Heart right ventricle (tissue), 16 donors: ENCODE results near the gene CDC42EP2. TPM values are rescaled to one million over a fixed set of nuclear protein-coding genes. Genes with fewer than 3 reads are reported as not detected.
A peak's percentile ranks its signal among the peaks of the same experiment; 100 is the strongest.

Source experiments
- ATAC-seq, 8 donors: fragments of 200-7000 bp; cut with Tn5 transposase; one replicate each; pipeline ENCODE4 v1.9.1; 2020; ENCODE audit warnings: mild to moderate bottlenecking in 8 of 8, moderate library complexity in 8 of 8, moderate number of reproducible peaks in 1 of 8
- DNase-seq, 2 donors: peaks; one replicate each; pipeline ENCODE4 v3.0.0-alpha.2; 2020
- H3K27ac ChIP-seq, 10 donors: fragments of 200-600 bp; sonication (generic) in 2 of 10; one replicate each; pipeline versions ENCODE4 v1.5.0 to v1.8.0; 2020 to 2022; ENCODE audit warnings: mild to moderate bottlenecking in 3 of 10
- H3K27me3 ChIP-seq, 7 donors: fragments of 200-600 bp; one replicate each; pipeline ENCODE4 v1.8.0; 2021 to 2022; ENCODE audit warnings: mild to moderate bottlenecking in 2 of 7
- H3K36me3 ChIP-seq, 9 donors: fragments of 200-600 bp; sonication (generic) in 1 of 9; one replicate each; pipeline versions ENCODE4 v1.5.0 to v1.8.0; 2020 to 2022; ENCODE audit warnings: mild to moderate bottlenecking in 2 of 9
- H3K4me1 ChIP-seq, 9 donors: fragments of 200-600 bp; sonication (generic) in 1 of 9; one replicate each; pipeline versions ENCODE4 v1.5.0 to v1.8.0; 2020 to 2022; ENCODE audit warnings: mild to moderate bottlenecking in 4 of 9
- H3K4me3 ChIP-seq, 10 donors: fragments of 200-600 bp; sonication (generic) in 2 of 10; one replicate each; pipeline versions ENCODE4 v1.5.0 to v1.8.0; 2020 to 2022; ENCODE audit warnings: mild to moderate bottlenecking in 7 of 10, moderate library complexity in 2 of 10
- H3K9me3 ChIP-seq, 11 donors: fragments of 200-600 bp in 10 of 11; sonication (generic) in 2 of 11; one replicate each; pipeline versions ENCODE4 v1.5.0 to v1.8.0; 2013 to 2022; ENCODE audit warnings: mild to moderate bottlenecking in 2 of 11, control low read depth in 1 of 11, moderate library complexity in 1 of 11
- WGBS, 2 donors: extraction: QIAGEN DNeasy Blood & Tissue Kit; methylation state at CpG; one replicate each; pipeline ENCODE4 v1.1.7; 2013; ENCODE audit warnings: inconsistent platforms in 1 of 2; 5-methylcytosine and 5-hydroxymethylcytosine counted together
- intact Hi-C, 10 donors: fragments of 100-400 bp; cut with DNase I; formaldehyde crosslinking; loops; one replicate each; pipeline versions ENCODE4 v1.11.1 to v1.14.2; 2022
- polyA plus RNA-seq, 2 donors: library from polyadenylated mRNA; stranded (reverse); fragments of 200-250 nt; gene quantifications; one replicate each; pipeline ENCODE4 v1.2.3, GENCODE V29; 2013
- total RNA-seq, 10 donors: library from RNA; stranded (reverse); fragmentation: NEBNext Ultra II Directional in 3 of 10; extraction: Animal tissue kit (Norgen Biotek cat#: 25700) in 3 of 10; gene quantifications; one replicate each; pipeline versions ENCODE4 v1.2.1 to v1.2.4, GENCODE V29; 2021 to 2023
- TF ChIP-seq, protein P1 (sequence below), 9 donors: fragments of 200-600 bp; sonication (generic) in 2 of 9; IDR thresholded peaks; one replicate each; pipeline versions ENCODE4 v1.5.0 to v1.8.0; 2021 to 2022; ENCODE audit warnings: antibody characterized with exemption in 9 of 9, mild to moderate bottlenecking in 5 of 9, moderate library complexity in 1 of 9
- donor health status: Arrhythmogenic right ventricular cardiomyopathy.
- donor health status: ischemic (EF 13 %, LVEDD 7.1; RV severe dilation, severe dysfunction).
- donor health status: healthy with polysubstance abuse.
- donor health status: DM: no; HTN: yes; CAD: no.
- donor health status: DM: no; HTN: no; CAD: no.
- donor health status: ischemic (EF 25% LVEDD 6.9; RV normal size, moderate dysfunction).
- donor health status: ischemic (EF 25% LVEDD 5.7; RV mildly dilated, moderate dysfunction).
- donor health status: healthy.
- donor health status: DM: yes; HTN: yes; CAD: no.
- donor health status: Ischemic cardiomyopathy.
- donor health status: ischemic (EF 35%, LVEDD 5.7; RV mildly dilated, moderate dysfunction).
- donor health status: nonischemic (EF 11% LVEDD 7.7; RV severe dilation, severe dysfunction).
- donor health status: DM: yes; HTN: yes; CAD: no.
- donor health status: PGD.
- donor health status: ischemic (EF 29% LVEDD 5.4; RV normal size, mild dysfunction).
- donor health status: nonischemic (EF 23%, LVEDD 6.1; RV moderate dilation, normal function).

Gene CDC42EP2
- total and polyA plus RNA-seq, 12 donors, result 3.9 to 21.9 (median 9.9) TPM

GRCh38 chr11:65310736-65311135 lies 3.9 kb upstream of the CDC42EP2 start:
- peaks cover 0 to 10% (median 0%) of the 10 kb centered on the region in 7 donors for H3K27me3 ChIP-seq
- no peaks in the 10 kb centered on the region for H3K9me3 ChIP-seq
- H3K4me1 ChIP-seq, result peaks cover 7 to 73% (median 48%) of the 10 kb centered on the region in 9 donors
- WGBS, 2 donors, result 40 to 43% methylated on average over 6 of the region's 6 CpGs
- ATAC-seq, result no peak
- TF ChIP-seq, protein P1, sequence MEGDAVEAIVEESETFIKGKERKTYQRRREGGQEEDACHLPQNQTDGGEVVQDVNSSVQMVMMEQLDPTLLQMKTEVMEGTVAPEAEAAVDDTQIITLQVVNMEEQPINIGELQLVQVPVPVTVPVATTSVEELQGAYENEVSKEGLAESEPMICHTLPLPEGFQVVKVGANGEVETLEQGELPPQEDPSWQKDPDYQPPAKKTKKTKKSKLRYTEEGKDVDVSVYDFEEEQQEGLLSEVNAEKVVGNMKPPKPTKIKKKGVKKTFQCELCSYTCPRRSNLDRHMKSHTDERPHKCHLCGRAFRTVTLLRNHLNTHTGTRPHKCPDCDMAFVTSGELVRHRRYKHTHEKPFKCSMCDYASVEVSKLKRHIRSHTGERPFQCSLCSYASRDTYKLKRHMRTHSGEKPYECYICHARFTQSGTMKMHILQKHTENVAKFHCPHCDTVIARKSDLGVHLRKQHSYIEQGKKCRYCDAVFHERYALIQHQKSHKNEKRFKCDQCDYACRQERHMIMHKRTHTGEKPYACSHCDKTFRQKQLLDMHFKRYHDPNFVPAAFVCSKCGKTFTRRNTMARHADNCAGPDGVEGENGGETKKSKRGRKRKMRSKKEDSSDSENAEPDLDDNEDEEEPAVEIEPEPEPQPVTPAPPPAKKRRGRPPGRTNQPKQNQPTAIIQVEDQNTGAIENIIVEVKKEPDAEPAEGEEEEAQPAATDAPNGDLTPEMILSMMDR (IDR thresholded peaks at IDR 0.05), result no peak
- peak overlapping the region in 2 of 10 donors; percentile 41 to 59 for H3K27ac ChIP-seq
- intact Hi-C loops, result no loop called here
- DNase-seq, result peak in 1 of 2 donors; percentile 27
- H3K36me3 ChIP-seq, result peaks cover 0 to under 1% (median 0%) of the 10 kb centered on the region in 9 donors
- no peak overlapping the region for H3K4me3 ChIP-seq

DNA sequence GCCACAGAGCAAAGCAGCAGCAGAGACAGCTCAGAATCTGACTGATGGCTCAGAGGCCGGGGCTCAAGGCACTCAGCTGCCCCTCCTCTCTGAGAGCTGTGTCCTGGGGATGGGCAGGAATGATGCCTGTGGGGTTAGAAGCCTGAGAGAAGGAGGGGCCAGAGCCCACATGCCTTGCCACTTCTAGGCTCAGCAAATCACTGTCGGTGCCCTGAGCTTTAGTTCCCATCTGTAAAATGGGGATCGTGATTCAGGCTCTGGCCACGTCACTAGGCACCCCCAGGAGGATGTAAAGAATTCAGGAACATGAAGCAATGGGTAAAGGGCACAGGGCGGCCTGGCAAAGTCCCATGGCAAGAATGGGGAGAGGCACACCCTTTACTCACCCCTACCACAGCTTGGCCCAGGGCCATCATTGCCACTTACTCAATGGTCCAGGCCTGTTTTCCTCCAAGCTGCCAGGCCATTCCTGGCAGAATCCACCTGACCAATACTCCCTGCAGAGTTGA lies 3.4 kb upstream of the CDC42EP2 start:
- H3K27ac ChIP-seq, result peak overlapping the region in 2 of 10 donors; percentile 19 to 41
- peaks cover 0 to 10% (median 0%) of the 10 kb centered on the region in 7 donors for H3K27me3 ChIP-seq
- H3K4me1 ChIP-seq, result peaks cover 7 to 76% (median 49%) of the 10 kb centered on the region in 9 donors
- H3K4me3 ChIP-seq, result no peak overlapping the region
- H3K9me3 ChIP-seq, result no peaks in the 10 kb centered on the region
- TF ChIP-seq, protein P1 (IDR thresholded peaks at IDR 0.05), result no peak
- no peaks in the 10 kb centered on the region for H3K36me3 ChIP-seq
- WGBS, 2 donors, result 80 to 85% methylated on average over 5 of the region's 5 CpGs
- intact Hi-C loops, result no loop called here
- peak in 1 of 8 donors; percentile 0 for ATAC-seq
- DNase-seq, result peak in 1 of 2 donors; percentile 30

DNA sequence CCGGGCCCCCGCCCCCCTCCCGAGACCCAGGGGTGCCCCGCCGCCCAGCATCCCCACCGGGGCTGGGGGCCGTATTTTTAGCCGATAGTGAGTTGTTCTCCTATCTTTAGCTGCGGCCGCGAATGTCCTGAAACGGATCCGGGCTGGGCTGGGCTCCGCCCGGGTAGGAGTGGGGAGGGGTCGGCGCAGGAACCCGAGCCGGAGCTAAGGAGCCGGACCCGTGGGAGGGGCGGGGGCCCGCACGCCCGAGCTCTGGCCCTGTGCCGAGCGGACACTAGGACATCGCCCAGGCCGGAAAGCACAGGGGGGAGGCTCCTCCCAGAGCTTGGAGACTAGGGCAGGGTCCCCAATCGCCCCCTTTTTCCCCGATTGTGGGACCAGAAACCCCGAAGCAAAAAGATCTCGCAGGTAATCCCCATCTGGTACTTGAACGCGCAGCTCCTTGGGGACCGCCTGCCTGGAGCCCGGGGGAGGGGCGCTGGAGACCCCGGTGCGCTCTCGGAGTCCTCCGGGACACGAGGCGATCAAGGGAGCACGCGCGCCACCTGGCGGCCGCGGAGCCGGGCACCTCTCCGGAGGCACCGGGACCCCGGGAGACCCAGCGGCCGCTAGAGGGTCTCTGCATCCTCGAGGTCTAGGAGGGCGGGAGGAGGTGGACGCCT lies 669 bp downstream of the CDC42EP2 start:
- peak overlapping the region; percentile 87 to 99 (median 96) for H3K27ac ChIP-seq
- DNase-seq, result peak; percentile 80 to 89
- intact Hi-C loops, result loop anchor here in 8 of 10 donors (1.0 to 5.0 kb wide), 5 partner anchors 15 to 88 kb away; no protein-coding TSS in a partner anchor

GRCh38 chr11:65315866-65316226 lies 1.2 kb downstream of the CDC42EP2 start:
- ATAC-seq (no peak), DNase-seq (no peak)
- 18 to 23% methylated on average over 8 of the region's 8 CpGs for WGBS, 2 donors
- Histone ChIP-seq H3K27ac (peak overlapping the region; percentile 87 to 99 (median 96)), H3K27me3 (peaks cover 0 to 10% (median 0%) of the 10 kb centered on the region in 7 donors), H3K4me3 (peak overlapping the region; percentile 83 to 100 (median 95)), H3K36me3 (peaks cover 0 to 17% (median 4%) of the 10 kb centered on the region in 9 donors), H3K4me1 (peaks cover 0 to 81% (median 50%) of the 10 kb centered on the region in 9 donors), H3K9me3 (no peaks in the 10 kb centered on the region)
- intact Hi-C loops, result loop anchor here (1.0 to 5.0 kb wide), 6 partner anchors 15 to 89 kb away; no protein-coding TSS in a partner anchor
- TF ChIP-seq, protein P1 (IDR thresholded peaks at IDR 0.05), result peak in 4 of 9 donors; percentile 1 to 36 (median 18)

More for the DNA sequence above, 669 bp downstream of the CDC42EP2 start:
- H3K36me3 ChIP-seq, result peaks cover 0 to 12% (median 0%) of the 10 kb centered on the region in 9 donors
- 1% methylated on average over 59 of the region's 59 CpGs for WGBS, 2 donors
- peaks cover 0 to 10% (median 0%) of the 10 kb centered on the region in 7 donors for H3K27me3 ChIP-seq
- H3K4me1 ChIP-seq, result peaks cover 4 to 81% (median 55%) of the 10 kb centered on the region in 9 donors
- H3K9me3 ChIP-seq, result no peaks in the 10 kb centered on the region
- peak; percentile 46 to 81 (median 68) for ATAC-seq
- H3K4me3 ChIP-seq, result peak overlapping the region; percentile 83 to 100 (median 95)
- TF ChIP-seq, protein P1 (IDR thresholded peaks at IDR 0.05), result peak; percentile 85 to 99 (median 98)
